ENCODE results near the gene DRD1. TPM values are rescaled to one million over a fixed set of nuclear protein-coding genes. Genes with fewer than 3 reads are reported as not detected.
"Not testable (repeated sequence)": the region's sequence is repeated elsewhere in the genome, so short reads cannot be mapped to it uniquely, and the experiment has no call there.

DRD1 gene
- total RNA-seq, 1 experiment from 2014 or later = not detected

DNA sequence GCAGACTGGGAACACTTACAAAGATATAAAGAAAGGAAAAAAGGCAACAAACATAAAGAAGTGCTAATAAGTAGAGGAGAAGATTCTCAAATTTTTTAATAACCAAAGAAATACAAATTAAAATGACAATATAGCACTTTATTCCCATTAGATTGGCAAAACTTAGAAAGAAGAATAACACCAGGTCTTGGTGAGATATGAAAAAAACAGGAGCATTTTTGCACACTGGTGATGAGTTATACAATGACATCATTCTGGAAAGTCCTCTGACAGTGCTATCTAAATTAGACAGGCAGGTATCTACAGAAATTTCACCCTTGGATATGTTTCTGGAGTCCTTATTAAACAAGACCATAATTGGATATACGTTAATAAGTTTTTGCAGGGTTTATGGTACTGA is 24.9 kb upstream of the DRD1 start:
- DNase-seq (ENCODE audit: extremely low read depth, low read depth) = no peak

DNA sequence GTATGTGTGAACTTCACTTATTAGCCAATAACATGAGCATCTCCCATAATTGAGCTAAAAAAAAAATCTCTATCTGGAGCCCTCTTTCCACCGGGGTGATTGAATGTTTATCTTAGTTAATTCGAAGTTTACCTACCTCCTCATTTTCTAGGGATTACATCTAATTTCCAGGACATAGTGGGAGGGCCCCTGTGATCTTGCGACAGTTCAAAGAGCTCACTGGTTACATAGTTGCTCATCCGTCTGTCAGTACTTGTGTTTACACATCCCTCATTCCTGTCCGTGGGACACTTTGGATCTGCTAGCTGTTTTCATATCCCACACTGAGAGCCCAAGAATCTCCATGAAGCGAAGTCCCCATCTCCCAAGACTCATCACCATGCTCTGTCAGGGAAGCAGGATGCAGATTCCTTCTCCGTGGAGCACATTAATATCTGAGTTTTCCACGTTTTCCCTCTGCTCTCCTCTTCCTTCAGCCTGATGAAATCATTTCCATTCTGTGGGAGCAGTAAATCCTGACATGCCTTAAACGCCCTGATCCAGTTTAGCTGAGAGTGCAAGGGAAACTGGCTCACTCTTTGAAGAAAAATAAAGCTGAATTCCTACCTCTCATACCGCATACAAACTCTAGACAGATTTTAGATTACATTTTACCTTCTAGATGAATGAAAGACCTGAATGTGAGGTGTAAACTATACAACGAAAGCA is 24.2 kb upstream of the DRD1 start:
- DNase-seq (ENCODE audit: extremely low read depth, low read depth) = no peak

DNA sequence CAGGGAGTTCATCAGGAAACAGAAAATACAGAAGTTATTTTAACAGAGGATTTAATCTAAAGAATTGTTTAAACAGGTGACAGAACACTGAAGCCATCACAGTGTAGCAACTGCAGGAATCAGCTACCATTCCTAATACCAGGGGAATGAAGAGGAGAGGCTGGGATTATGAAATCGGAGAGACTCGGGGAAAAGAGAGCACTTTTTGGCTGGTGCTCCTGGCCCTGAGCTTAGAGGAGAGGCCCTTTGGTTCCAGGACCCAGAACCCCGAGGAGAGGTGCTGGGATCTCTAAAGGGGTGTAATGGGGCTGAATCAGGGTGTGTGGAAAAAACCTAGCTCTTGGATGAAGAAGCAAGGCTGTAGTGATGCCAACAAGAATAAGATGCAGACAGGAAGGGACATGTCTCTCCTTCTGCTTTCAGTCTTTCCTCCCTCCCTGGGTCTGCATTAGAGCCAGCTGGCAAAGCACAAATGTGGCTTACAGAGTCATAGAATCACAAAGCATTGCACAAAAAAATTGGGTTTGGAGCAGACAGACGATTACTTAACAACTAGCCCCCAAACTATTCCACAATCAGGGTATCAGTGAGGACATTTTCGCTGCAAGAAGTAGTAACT is 22.8 kb upstream of the DRD1 start:
- no peak for DNase-seq (ENCODE audit: extremely low read depth, low read depth)

DNA sequence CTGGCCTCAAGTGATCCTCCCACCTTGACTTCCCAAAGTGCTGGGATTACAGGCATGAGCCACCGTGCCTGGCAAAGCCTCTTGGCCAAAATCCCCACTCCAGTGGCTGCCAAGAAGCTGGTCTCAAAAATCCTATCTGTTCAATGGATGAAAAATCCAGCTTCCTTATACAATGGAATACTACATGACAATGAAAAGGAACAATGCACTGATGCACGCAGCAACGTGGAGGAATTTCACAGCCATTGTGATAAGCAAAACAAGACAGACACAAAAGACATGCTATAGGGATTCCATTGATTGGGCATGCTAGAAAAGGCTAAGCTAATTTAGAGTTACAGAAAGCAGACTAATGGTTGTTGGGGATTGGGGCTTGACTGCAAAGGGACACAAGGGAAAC is 21.3 kb upstream of the DRD1 start:
- DNase-seq (ENCODE audit: extremely low read depth, low read depth) = no peak

DNA sequence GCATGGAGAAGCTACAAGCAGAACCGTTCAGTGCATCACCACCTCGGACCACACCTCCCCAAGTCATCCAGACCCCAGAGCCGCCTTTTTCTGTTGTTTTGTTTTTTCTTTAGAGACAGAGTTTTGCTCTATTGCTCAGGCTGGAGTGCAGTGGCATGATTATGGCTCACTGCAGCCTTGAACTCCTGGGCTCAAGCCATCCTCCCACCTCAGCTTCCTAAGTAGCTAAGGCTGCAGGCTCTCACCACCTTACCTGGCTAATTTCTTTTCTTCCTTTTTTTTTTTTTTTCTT is 20.9 kb upstream of the DRD1 start:
- no peak for DNase-seq (ENCODE audit: extremely low read depth, low read depth)

DNA sequence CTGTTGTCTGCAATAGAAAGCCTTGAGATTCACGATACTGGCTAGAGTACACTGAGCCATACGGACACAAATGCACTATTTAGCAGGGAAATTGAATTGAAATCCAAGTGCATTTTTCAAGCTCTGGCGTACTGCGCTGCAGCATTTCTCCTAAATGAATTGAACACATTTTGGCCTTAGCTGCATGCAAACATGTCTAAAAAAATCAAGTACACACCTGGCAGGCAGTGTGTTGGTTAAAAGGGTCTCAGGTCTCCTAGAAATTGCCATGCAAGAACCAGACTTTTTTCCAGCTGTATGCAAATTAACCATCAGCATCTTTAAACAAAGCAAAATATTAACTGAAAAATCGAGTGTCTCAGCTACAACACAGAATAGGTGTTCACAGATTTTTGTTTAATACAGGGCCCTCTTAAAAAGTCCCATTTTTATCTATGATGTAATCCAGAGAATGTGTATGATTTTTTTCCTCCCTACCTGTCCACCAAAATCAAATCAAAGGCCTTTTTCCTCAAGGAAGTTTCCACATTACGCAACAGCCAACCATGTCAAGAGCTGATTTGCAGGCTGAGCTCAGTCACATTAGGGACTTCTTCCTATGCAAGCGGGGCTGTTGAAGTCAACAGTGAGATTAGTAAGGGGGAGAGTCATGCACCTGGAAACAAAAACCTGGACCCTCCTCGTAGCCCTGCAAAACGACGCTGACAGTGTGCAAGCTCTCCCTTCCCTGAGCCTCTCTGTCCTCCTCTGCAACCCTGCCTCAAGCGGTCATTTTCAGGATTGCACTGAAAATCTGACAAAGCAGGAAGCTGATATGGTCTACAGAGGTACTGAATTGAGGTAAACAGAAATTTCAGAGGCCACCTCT is 20.3 kb upstream of the DRD1 start:
- peak; percentile 45 for DNase-seq (ENCODE audit: extremely low read depth, low read depth)

DNA sequence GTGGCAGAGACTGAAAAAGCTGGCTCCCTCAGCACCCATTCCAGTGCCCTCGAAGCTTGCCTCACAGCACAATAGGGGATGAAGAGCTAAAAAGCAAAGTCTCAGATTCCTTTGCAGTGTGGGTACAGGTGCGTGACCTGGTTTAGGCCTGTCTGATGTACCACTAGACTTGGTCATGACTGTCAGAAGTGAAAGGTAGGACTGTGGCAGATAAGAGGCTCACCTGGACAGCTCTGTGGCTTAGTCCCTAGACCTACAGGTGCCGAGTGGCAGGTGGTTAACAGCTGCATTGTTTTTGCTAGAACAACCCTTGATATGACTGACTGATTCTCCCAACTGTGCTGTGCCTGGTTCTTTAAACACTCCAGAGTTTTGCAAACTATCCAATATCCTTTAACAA is 19.7 kb upstream of the DRD1 start:
- no peak for DNase-seq (ENCODE audit: extremely low read depth, low read depth)

DNA sequence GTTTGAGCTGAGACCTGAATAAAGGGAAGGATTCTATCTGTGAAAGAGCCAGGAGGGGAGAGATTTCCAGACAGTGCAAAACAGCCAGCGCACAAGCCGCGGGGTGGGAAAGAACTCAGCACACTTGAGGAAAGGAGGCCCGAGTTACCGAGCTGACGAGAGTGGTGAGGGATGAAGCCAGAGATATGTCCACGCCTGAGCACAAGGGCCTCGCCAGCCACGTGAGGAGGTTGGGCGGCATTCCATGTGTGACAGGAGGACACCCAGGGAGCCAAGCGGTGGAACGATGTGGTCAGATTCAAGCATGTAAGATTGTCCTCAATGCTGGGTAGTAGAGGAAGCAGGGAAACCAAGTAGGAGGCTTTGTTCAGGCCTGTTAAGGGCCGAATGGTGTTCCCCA is 17.4 kb upstream of the DRD1 start:
- no peak for DNase-seq (ENCODE audit: extremely low read depth, low read depth)

DNA sequence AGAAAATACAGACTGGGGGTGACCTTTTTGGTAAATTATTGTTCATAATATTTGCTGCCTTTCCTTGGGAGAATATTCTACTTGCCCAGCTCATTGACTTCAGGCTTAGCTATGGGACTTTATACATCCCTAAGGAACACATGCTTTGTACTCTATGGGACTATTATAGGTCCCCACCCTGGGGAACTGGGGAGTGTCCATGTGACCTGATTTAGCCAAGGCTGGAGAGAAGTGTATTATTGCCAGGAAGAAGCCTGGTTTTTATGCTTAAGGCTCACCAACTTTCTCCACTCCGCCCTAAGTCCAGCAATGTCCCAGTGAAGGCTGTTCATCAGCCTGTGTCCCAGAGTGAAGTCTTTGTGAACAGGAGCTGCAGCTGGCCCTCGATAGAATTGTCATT is 16.6 kb upstream of the DRD1 start:
- DNase-seq (ENCODE audit: extremely low read depth, low read depth) = no peak

DNA sequence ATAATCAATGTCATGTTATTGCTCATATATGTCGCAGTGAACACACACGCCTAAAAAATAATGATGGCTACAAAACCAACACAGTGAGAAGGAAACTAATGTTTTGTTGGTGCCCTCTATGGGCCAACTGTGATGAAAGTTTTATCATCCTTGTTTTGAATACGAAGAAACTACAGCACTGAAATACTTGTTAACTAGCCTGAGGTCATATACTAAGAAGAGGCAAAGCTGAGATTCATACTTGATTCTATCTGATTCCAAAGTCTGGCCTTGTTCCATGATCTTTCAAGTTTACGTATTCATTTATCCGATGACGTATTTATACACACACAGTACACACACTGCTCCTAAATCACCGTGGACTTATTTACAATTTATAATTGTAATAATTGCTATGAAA is 16.1 kb upstream of the DRD1 start:
- DNase-seq (ENCODE audit: extremely low read depth, low read depth) = peak; percentile 21

DNA sequence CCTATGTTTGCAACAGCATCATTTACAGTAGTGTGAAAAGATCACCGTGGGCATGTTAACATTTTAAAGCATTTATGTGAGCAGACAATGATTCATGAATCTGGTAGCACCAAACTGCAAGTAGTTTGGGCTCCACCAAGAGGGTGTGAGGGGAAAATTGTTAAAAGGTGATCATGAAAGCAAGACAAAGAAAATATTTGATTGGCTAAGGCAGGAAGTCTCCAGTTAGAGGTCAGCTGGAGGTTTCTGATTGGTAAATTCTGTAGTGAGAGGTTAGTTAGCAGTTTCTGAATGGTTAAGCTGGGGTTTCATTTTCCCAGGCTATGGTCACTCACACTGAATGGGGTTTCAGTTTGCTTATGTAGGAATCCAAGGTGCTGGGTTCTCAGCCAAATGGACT is 13.5 kb upstream of the DRD1 start:
- no peak for DNase-seq (ENCODE audit: extremely low read depth, low read depth)

DNA sequence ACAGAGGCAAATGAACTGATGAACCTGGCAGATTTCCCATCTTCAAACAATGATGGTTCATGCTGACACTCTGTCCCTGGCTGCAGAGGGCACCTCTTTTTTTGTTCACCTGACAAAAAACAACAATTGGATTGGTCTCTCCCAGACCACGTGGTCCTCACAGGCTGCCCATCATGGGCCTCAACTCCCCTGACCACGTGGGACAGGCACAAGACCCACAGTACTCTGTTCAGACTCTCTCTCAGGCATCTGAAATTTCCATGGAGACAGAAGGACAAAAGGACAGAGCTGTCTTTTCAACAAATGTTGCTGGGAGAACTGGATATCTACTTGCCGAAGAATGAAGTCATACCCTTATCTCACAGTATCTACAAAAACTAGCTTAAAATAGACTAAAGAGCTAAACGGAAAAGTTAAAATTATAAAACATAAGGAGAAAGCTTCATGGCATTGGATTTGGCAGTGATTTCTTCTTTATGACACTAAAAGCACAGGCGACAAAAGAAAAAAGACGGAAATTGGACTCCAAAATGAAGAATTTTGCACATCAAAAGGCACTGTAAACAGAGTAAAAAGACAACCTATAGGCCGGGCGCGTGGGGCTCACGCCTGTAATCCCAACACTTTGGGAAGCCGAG is 12.2 kb upstream of the DRD1 start:
- DNase-seq (ENCODE audit: extremely low read depth, low read depth) = no peak

DNA sequence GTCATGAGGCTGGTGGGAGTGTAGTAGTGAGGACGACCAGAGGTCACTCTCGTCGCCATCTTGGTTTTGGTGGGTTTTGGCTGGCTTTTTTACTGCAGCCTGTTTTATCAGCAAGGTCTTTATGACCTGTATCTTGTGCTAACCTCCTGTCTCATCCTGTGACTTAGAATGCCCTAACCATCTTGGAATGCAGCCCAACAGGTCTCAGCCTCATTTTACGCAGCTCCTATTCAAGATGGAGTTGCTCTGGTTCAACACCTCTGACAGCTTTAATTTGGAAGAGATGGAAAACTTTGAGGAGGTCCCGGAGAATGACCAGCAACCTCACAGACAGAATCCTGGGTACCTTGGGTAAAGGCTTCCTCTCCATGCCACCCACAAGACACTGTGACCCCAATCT is 10.4 kb upstream of the DRD1 start:
- not testable (repeated sequence) for DNase-seq (ENCODE audit: extremely low read depth, low read depth)

DNA sequence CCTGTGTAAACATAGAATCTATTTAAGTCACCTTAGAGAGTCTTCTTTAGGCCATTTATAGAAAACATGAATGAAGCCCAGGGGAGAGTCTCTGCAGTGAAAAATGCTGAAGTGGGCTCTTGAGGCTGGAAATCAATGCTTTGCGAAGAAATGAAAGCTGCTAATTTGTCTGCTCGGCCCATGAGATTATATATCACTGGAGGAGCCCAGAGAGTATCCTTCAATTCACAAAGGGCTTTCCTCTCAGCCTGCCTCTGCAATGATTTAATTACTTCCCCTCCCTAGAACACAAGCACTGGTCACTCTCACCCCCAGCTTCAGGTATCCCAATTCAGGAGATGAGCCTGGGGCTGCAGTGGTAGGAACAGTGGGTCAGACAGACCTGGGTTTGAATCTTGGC is 8.2 kb upstream of the DRD1 start:
- no peak for DNase-seq (ENCODE audit: extremely low read depth, low read depth)

DNA sequence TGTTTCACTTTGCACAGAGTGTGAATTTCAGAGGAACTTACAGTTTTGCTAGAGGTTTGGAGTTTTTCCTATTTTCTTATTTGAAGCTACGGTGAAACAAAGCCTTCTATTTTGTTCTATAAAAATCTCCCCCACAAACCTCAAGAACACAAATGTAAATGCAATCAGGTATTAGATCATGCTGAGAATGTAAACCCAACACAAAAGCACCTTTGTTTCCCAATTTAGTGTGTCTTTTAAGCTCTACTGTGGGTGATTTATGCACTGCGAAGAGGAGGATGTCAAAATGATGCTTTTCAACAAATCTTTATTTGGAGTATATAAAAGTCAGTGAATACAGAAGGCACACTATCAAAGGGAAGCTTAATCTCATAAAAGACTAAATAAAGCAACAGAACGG is 4.3 kb upstream of the DRD1 start:
- no peak for DNase-seq (ENCODE audit: extremely low read depth, low read depth)

DNA sequence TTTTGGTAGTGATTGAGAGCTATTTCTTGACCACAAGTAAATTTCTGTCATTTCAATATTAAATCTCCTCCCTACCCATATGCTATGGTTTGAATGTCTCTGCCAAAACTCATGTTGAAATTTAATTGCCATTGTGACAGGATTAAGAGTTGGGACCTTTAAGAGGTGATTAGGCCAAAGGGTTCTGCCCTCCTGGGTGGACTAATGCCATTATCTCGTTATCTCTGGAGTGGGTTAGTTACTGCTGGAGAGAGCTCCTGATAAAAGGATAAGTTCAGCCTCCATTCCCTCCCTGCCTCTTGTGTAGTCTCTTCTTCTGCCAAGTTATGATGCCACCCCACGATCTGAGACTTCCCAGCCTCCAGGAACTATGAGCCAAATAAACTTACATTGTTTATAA is 3.6 kb upstream of the DRD1 start:
- DNase-seq (ENCODE audit: extremely low read depth, low read depth) = no peak

DNA sequence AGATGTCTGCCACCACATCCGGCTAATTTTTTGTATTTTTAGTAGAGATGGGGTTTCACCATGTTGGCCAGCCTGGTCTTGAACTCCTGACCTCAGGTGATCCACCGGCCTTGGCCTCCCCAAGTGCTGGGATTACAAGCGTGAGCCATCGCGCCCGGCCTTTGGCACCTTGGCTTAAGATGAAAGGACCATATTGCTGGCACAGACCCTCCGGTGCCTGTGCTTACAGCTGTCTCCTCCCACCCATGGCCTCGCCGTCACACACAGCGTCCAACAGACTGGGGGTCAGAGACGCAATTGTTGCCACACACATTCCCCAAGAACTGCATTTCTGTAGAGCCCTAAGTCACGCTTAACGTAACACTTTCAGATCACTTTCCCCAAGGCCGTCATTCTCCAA is 2.4 kb upstream of the DRD1 start:
- not testable (repeated sequence) for DNase-seq (ENCODE audit: extremely low read depth, low read depth)

DNA sequence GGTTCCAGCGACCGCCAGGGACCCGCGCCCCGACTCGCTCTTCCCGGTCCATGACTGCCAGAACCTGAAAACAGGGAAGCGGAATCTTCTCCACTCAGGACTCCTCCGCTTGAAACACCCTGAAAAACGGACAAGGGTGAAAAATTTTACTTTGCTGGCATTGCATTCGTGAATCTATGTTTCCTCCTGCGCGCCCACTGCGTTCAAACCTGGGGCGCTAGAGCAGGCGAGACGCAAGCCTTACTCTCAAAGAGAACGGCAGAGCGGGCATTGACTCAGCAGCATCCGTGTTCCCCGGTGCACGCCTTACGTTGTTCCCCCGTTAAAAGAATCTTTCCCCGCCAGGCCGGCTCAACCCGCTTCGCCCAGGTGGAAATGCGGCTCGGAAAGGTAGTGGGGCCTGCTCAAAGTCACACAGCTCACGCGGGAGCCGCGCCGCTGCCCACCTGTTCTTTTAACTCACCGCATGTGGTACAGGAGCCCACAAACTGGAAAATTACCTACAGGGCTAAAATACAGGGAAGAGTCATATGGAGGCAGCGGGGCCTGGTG is 999 bp upstream of the DRD1 start:
- DNase-seq (ENCODE audit: extremely low read depth, low read depth) = no peak

DNA sequence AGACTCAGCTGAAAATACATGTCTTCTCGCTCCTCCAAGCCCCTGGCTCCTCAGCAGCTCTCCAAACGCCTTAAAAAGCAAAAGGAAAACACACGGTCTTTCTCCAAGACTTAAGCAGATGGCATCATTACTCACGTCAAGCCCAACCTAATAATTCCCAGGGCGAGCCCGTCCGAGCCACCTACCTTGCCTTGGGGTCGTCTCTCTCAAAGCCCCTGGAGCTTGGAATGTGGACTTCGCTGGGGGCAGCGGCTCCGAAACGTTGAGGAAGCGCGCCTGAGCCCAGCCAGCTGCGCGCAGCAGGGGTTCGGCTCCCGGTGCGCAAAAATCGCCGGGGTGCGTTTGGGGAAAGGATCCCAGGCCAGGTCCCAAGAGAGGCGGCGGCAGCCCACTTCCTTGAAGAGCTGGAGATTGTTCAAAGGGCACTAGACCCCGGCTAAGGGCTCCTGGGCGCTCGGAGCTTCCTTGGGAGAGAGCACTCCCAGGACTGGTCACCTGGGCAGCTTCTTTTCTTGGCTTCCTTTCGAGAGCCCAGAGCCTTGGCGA is 395 bp downstream of the DRD1 start:
- DNase-seq (ENCODE audit: extremely low read depth, low read depth) = no peak

DNA sequence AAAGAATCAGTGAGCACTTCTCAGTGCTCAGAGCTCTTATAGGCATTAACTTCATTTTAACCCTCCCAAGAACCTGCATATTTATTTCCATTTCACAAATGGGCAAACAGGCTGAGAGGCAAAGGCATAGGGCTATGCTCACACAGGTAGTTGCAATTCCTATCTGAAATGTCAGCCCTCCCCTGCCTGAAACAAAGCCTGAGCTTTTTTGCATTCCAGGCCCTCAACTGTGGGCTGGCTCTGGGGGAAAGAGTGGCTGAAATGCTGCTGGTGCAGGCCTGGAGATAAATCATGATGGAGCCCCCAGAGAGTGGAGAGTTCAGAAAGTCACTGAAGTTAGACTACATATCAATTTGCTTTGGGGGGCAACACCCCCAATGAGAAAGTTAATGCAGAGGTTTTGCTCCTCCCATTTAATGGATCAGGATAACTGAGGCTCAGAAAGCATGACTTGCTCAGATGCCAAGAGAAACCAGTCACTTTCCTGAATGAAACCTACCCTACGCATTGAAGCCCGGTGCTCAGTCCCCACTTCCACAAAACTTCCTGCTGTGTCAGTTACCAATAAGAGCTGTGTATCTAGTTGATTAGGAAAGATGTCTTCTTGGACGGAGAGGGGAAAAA is 5.6 kb downstream of the DRD1 start:
- no peak for DNase-seq (ENCODE audit: extremely low read depth, low read depth)

DNA sequence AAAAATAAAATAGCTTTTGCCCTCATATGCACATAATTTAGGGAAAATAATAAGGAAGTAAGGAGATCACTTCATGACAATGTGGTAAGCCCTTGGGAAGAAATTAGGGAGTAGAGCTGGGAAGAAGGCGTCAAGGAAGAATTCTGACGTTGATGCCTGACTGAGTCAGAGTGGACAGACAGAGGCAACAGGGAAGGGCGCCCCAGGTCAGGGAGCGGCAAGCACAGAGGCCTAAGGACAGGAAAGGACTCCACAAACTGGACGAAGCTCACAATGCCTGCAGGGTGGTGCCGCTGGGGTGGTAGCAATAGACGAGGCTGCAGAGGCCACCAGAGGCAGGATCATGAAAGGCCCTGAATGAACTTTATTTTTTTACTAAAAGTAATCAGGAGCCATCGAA is 7.6 kb downstream of the DRD1 start:
- DNase-seq (ENCODE audit: extremely low read depth, low read depth) = no peak

Data from NCI-H460 (cell line).